HepG2 (cell line): ENCODE results near the gene HSPA5. TPM values are rescaled to one million over a fixed set of nuclear protein-coding genes. Genes with fewer than 3 reads are reported as not detected.

Source experiments
- AGO1 ChIP-seq: fragments of 200-400 bp; formaldehyde crosslinking; IDR thresholded peaks from 2 replicates; pipeline ENCODE4 v1.6.1; 2017; ENCODE audit warnings: mild to moderate bottlenecking, low read depth, low read length, moderate library complexity; ENCODE audit not compliant: poor library complexity, severe bottlenecking
- ATRX ChIP-seq: sonication (generic); formaldehyde crosslinking; IDR thresholded peaks from 2 replicates; pipeline ENCODE4 v1.4.0; 2020; ENCODE audit warnings: missing genetic modification reagents, borderline replicate concordance
- CEBPG ChIP-seq: IDR thresholded peaks from 2 replicates; pipeline ENCODE4 v1.6.1; 2016
- CENPX ChIP-seq: sonication (generic); formaldehyde crosslinking; IDR thresholded peaks from 2 replicates; pipeline ENCODE4 v1.9.0; 2021; ENCODE audit warnings: mild to moderate bottlenecking, missing genetic modification reagents, moderate library complexity
- CREM ChIP-seq, 2 experiments: sonication (generic) in 1 of 2; formaldehyde crosslinking in 1 of 2; IDR thresholded peaks; 2 replicates each; pipeline versions ENCODE4 v1.4.0 to v1.6.1; 2016 to 2020; ENCODE audit warnings: antibody characterized with exemption in 1 of 2, mild to moderate bottlenecking in 1 of 2, missing genetic modification reagents in 1 of 2
- E2F2 ChIP-seq: sonication (generic); formaldehyde crosslinking; IDR thresholded peaks from 2 replicates; pipeline ENCODE4 v1.4.0; 2020; ENCODE audit warnings: missing genetic modification reagents, borderline replicate concordance
- ELF4 ChIP-seq: sonication (generic); formaldehyde crosslinking; IDR thresholded peaks from 2 replicates; pipeline ENCODE4 v1.5.0; 2020; ENCODE audit warnings: missing genetic modification reagents, mild to moderate bottlenecking, moderate library complexity, borderline replicate concordance
- FOXK2 ChIP-seq: fragments of 450-650 bp; IDR thresholded peaks from 2 replicates; pipeline ENCODE4 v1.6.1; 2016
- HOXA3 ChIP-seq: sonication (generic); formaldehyde crosslinking; IDR thresholded peaks from 2 replicates; pipeline ENCODE4 v1.5.0; 2020; ENCODE audit warnings: missing genetic modification reagents
- IRF9 ChIP-seq: sonication (generic); formaldehyde crosslinking; IDR thresholded peaks from 2 replicates; pipeline ENCODE4 v1.8.0; 2022; ENCODE audit warnings: missing genetic modification reagents, mild to moderate bottlenecking, borderline replicate concordance
- KAT8 ChIP-seq: IDR thresholded peaks from 2 replicates; pipeline ENCODE4 v1.6.1; 2016; ENCODE audit warnings: missing genetic modification reagents, missing compliant biosample characterization
- PHB2 ChIP-seq: fragments of 450-650 bp; IDR thresholded peaks from 2 replicates; pipeline ENCODE4 v1.6.1; 2018; ENCODE audit not compliant: partially characterized antibody
- REPIN1 ChIP-seq: sonication (generic); formaldehyde crosslinking; IDR thresholded peaks from 2 replicates; pipeline ENCODE4 v1.8.0; 2022; ENCODE audit warnings: missing genetic modification reagents, low read depth, mild to moderate bottlenecking, borderline replicate concordance
- REXO4 ChIP-seq: sonication (generic); formaldehyde crosslinking; IDR thresholded peaks from 2 replicates; pipeline ENCODE4 v1.8.0; 2022; ENCODE audit warnings: missing genetic modification reagents, mild to moderate bottlenecking, borderline replicate concordance
- SP5 ChIP-seq: IDR thresholded peaks from 2 replicates; pipeline ENCODE4 v1.6.1; 2016; ENCODE audit warnings: low read depth, borderline replicate concordance
- TAF1 ChIP-seq: sonication (generic); formaldehyde crosslinking; IDR thresholded peaks from 2 replicates; pipeline ENCODE4 v1.4.0; 2020; ENCODE audit warnings: missing genetic modification reagents
- TFAP4 ChIP-seq: sonication (generic); IDR thresholded peaks from 2 replicates; pipeline ENCODE4 v1.6.1; 2016; ENCODE audit warnings: low read depth, borderline replicate concordance
- THAP9 ChIP-seq: sonication (generic); formaldehyde crosslinking; IDR thresholded peaks from 2 replicates; pipeline ENCODE4; 2020; ENCODE audit warnings: missing genetic modification reagents, mild to moderate bottlenecking, borderline replicate concordance
- TOPORS ChIP-seq: sonication (generic); formaldehyde crosslinking; IDR thresholded peaks from 2 replicates; pipeline ENCODE4 v1.8.0; 2023; ENCODE audit warnings: mild to moderate bottlenecking, missing genetic modification reagents
- ZNF652 ChIP-seq: IDR thresholded peaks from 2 replicates; pipeline ENCODE4 v1.6.1; 2016; ENCODE audit warnings: low read depth, borderline replicate concordance
- ZNF780A ChIP-seq: sonication (generic); formaldehyde crosslinking; IDR thresholded peaks from 2 replicates; pipeline ENCODE4 v1.8.0; 2022; ENCODE audit warnings: mild to moderate bottlenecking, missing genetic modification reagents, moderate library complexity
- polyA plus RNA-seq, 8 experiments: library from polyadenylated mRNA; depleted of rRNA in 3 of 8; stranded (reverse) in 7 of 8; unstranded in 1 of 8; fragments of >200 nt; fragmentation: Illumina TruSeq in 4 of 8; extraction: Trizol in 4 of 8; gene quantifications; 2 replicates each; pipeline versions ENCODE4 v1.2.1 to v1.2.3, GENCODE V29; 2011 to 2016; ENCODE audit warnings: low read depth in 4 of 8, missing spikeins in 1 of 8, mixed read lengths in 1 of 8; ENCODE audit not compliant: insufficient read depth in 1 of 8
- total RNA-seq, 5 experiments: library from RNA; depleted of rRNA; stranded (reverse); fragments of >200 nt; fragmentation: Illumina TruSeq; extraction: Trizol; gene quantifications; 2 replicates each; pipeline ENCODE4 v1.2.3, GENCODE V29; 2016; ENCODE audit warnings: low read depth in 1 of 5
- TF ChIP-seq, protein P1 (sequence below): IDR thresholded peaks from 2 replicates; pipeline ENCODE4 v1.6.1; 2012; ENCODE audit warnings: inconsistent platforms
- TF ChIP-seq, protein P2 (sequence below): sonication (generic); formaldehyde crosslinking; IDR thresholded peaks from 2 replicates; pipeline ENCODE4 v1.8.0; 2022; ENCODE audit warnings: missing genetic modification reagents, mild to moderate bottlenecking, moderate library complexity, borderline replicate concordance

The HSPA5 gene
- total and polyA plus RNA-seq, 2 of the 13 experiments (the other 11 are each of a cell fraction or from before 2014, with no cell fraction given): 201 to 206 TPM

GRCh38 chr9:125272697-125273096 is 31.6 kb upstream of the HSPA5 start (continued):
- TF ChIP-seq HOXA3 (CRISPR knock-in tag): peak; percentile 54; the same call in 1 of the 2 replicates
- peak; percentile 78 for TF ChIP-seq CEBPG
- TF ChIP-seq TFAP4: peak; percentile 91
- peak; percentile 56; the same call in 1 of the 2 replicates for TF ChIP-seq KAT8 (CRISPR knock-in tag)
- TF ChIP-seq ZNF780A (CRISPR knock-in tag): no peak
- TF ChIP-seq IRF9 (CRISPR knock-in tag): no peak
- no peak for TF ChIP-seq PHB2
- TF ChIP-seq SP5: no peak
- TF ChIP-seq, protein P1, sequence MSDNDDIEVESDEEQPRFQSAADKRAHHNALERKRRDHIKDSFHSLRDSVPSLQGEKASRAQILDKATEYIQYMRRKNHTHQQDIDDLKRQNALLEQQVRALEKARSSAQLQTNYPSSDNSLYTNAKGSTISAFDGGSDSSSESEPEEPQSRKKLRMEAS: no peak
- peak; percentile 79 for TF ChIP-seq FOXK2
- TF ChIP-seq ELF4: no peak
- no peak for TF ChIP-seq E2F2 (CRISPR knock-in tag)
- TF ChIP-seq, protein P2, sequence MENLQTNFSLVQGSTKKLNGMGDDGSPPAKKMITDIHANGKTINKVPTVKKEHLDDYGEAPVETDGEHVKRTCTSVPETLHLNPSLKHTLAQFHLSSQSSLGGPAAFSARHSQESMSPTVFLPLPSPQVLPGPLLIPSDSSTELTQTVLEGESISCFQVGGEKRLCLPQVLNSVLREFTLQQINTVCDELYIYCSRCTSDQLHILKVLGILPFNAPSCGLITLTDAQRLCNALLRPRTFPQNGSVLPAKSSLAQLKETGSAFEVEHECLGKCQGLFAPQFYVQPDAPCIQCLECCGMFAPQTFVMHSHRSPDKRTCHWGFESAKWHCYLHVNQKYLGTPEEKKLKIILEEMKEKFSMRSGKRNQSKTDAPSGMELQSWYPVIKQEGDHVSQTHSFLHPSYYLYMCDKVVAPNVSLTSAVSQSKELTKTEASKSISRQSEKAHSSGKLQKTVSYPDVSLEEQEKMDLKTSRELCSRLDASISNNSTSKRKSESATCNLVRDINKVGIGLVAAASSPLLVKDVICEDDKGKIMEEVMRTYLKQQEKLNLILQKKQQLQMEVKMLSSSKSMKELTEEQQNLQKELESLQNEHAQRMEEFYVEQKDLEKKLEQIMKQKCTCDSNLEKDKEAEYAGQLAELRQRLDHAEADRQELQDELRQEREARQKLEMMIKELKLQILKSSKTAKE (CRISPR knock-in tag): no peak
- no peak for TF ChIP-seq THAP9 (CRISPR knock-in tag)
- TF ChIP-seq ATRX (CRISPR knock-in tag): no peak
- TF ChIP-seq TAF1 (CRISPR knock-in tag): no peak
- no peak for TF ChIP-seq REXO4
- no peak for TF ChIP-seq TOPORS (CRISPR knock-in tag)
- TF ChIP-seq CREM (IDR thresholded peaks at IDR 0.05): peak; percentile 78
- no peak for TF ChIP-seq CREM (CRISPR knock-in tag; IDR thresholded peaks at IDR 0.05)
- TF ChIP-seq ZNF652 (CRISPR knock-in tag): 0 out of 2 replicates have a peak, but pooled peaks have one; percentile 12
- TF ChIP-seq REPIN1 (CRISPR knock-in tag): no peak
- TF ChIP-seq AGO1: no peak
- no peak for TF ChIP-seq CENPX (CRISPR knock-in tag)
